HepG2 (cell line): ENCODE results near the gene SLC6A7. TPM values are rescaled to one million over a fixed set of nuclear protein-coding genes. Genes with fewer than 3 reads are reported as not detected.
A peak's percentile ranks its signal among the peaks of the same experiment; 100 is the strongest.

Experiments
- BCL6 ChIP-seq: IDR thresholded peaks from 2 replicates; pipeline ENCODE4 v1.6.1; 2016; ENCODE audit warnings: missing genetic modification reagents, missing compliant biosample characterization
- CHD2 ChIP-seq: IDR thresholded peaks from 2 replicates; pipeline ENCODE4 v1.6.1; 2011; ENCODE audit warnings: low read depth, low read length, improper control_type of control experiment
- DRAP1 ChIP-seq: IDR thresholded peaks from 2 replicates; pipeline ENCODE4 v1.6.1; 2016; ENCODE audit warnings: missing genetic modification reagents, missing compliant biosample characterization
- EED ChIP-seq: sonication (generic); formaldehyde crosslinking; IDR thresholded peaks from 2 replicates; pipeline ENCODE4 v1.5.0; 2020; ENCODE audit warnings: mild to moderate bottlenecking, missing genetic modification reagents
- ELF3 ChIP-seq: IDR thresholded peaks from 2 replicates; pipeline ENCODE4 v1.6.1; 2016; ENCODE audit warnings: missing genetic modification reagents, missing compliant biosample characterization
- ETV5 ChIP-seq: IDR thresholded peaks from 2 replicates; pipeline ENCODE4 v1.6.1; 2018; ENCODE audit warnings: missing biosample characterization, missing genetic modification reagents, inconsistent platforms, borderline replicate concordance
- FOXO1 ChIP-seq: sonication (generic); formaldehyde crosslinking; IDR thresholded peaks from 2 replicates; pipeline ENCODE4 v1.4.0; 2020; ENCODE audit warnings: missing genetic modification reagents
- FUBP1 ChIP-seq: sonication (generic); formaldehyde crosslinking; IDR thresholded peaks from 2 replicates; pipeline ENCODE4 v1.5.1; 2020; ENCODE audit warnings: missing genetic modification reagents, mild to moderate bottlenecking, borderline replicate concordance
- HINFP ChIP-seq: sonication (generic); formaldehyde crosslinking; IDR thresholded peaks from 2 replicates; pipeline ENCODE4 v1.4.0; 2020; ENCODE audit warnings: low read depth, mild to moderate bottlenecking, missing genetic modification reagents
- HMGA1 ChIP-seq: sonication (generic); formaldehyde crosslinking; conservative IDR thresholded peaks from 2 replicates; pipeline ENCODE4 v1.4.0; 2020; ENCODE audit warnings: missing genetic modification reagents
- IRF9 ChIP-seq: sonication (generic); formaldehyde crosslinking; IDR thresholded peaks from 2 replicates; pipeline ENCODE4 v1.8.0; 2022; ENCODE audit warnings: missing genetic modification reagents, mild to moderate bottlenecking, borderline replicate concordance
- NR2F6 ChIP-seq, 2 experiments: IDR thresholded peaks; 2 replicates each; pipeline ENCODE4 v1.6.1; 2016; ENCODE audit warnings: antibody characterized with exemption in 1 of 2, mild to moderate bottlenecking in 1 of 2
- NRL ChIP-seq: sonication (generic); formaldehyde crosslinking; IDR thresholded peaks from 2 replicates; pipeline ENCODE4 v1.5.0; 2020; ENCODE audit warnings: missing genetic modification reagents, mild to moderate bottlenecking, moderate library complexity, borderline replicate concordance
- RAD21 ChIP-seq: fragments of 450-650 bp; formaldehyde crosslinking; IDR thresholded peaks from 2 replicates; pipeline ENCODE4 v1.5.0; 2020; ENCODE audit warnings: mild to moderate bottlenecking
- RCOR2 ChIP-seq: IDR thresholded peaks from 2 replicates; pipeline ENCODE4 v1.6.1; 2016; ENCODE audit warnings: missing biosample characterization, missing genetic modification reagents
- TBP ChIP-seq: sonication (generic); formaldehyde crosslinking; IDR thresholded peaks from 2 replicates; pipeline ENCODE4 v1.5.0; 2020; ENCODE audit warnings: missing genetic modification reagents
- TBX3 ChIP-seq: fragments of 450-650 bp; IDR thresholded peaks from 2 replicates; pipeline ENCODE4 v1.6.1; 2017; ENCODE audit warnings: antibody characterized with exemption, mild to moderate bottlenecking, inconsistent platforms, borderline replicate concordance
- ZNF263 ChIP-seq: sonication (generic); formaldehyde crosslinking; IDR thresholded peaks from 2 replicates; pipeline ENCODE4 v1.4.0; 2020; ENCODE audit warnings: missing genetic modification reagents
- ZNF430 ChIP-seq: sonication (generic); formaldehyde crosslinking; IDR thresholded peaks from 2 replicates; pipeline ENCODE4 v1.9.0; 2021; ENCODE audit warnings: mild to moderate bottlenecking, missing genetic modification reagents
- ZNF503 ChIP-seq: sonication (generic); formaldehyde crosslinking; IDR thresholded peaks from 2 replicates; pipeline ENCODE4 v1.4.0; 2020; ENCODE audit warnings: missing genetic modification reagents
- ZNF605 ChIP-seq: sonication (generic); formaldehyde crosslinking; IDR thresholded peaks from 2 replicates; pipeline ENCODE4 v1.8.0; 2022; ENCODE audit warnings: mild to moderate bottlenecking, missing genetic modification reagents
- ZNF720 ChIP-seq: sonication (generic); formaldehyde crosslinking; IDR thresholded peaks from 2 replicates; pipeline ENCODE4 v1.4.0; 2020; ENCODE audit warnings: missing genetic modification reagents
- ZNF75D ChIP-seq: sonication (generic); formaldehyde crosslinking; IDR thresholded peaks from 2 replicates; pipeline ENCODE4 v1.8.1; 2023; ENCODE audit warnings: missing genetic modification reagents, mild to moderate bottlenecking, borderline replicate concordance
- ZNF784 ChIP-seq: sonication (generic); formaldehyde crosslinking; IDR thresholded peaks from 2 replicates; pipeline ENCODE4 v1.5.1; 2020; ENCODE audit warnings: missing genetic modification reagents, mild to moderate bottlenecking, borderline replicate concordance
- ZNF883 ChIP-seq: sonication (generic); formaldehyde crosslinking; IDR thresholded peaks from 2 replicates; pipeline ENCODE4 v1.5.1; 2020; ENCODE audit warnings: mild to moderate bottlenecking, missing genetic modification reagents; ENCODE audit errors: not compliant biosample characterization
- polyA plus RNA-seq, 8 experiments: library from polyadenylated mRNA; depleted of rRNA in 3 of 8; stranded (reverse) in 7 of 8; unstranded in 1 of 8; fragments of >200 nt; fragmentation: Illumina TruSeq in 4 of 8; extraction: Trizol in 4 of 8; gene quantifications; 2 replicates each; pipeline versions ENCODE4 v1.2.1 to v1.2.3, GENCODE V29; 2011 to 2016; ENCODE audit warnings: low read depth in 4 of 8, missing spikeins in 1 of 8, mixed read lengths in 1 of 8; ENCODE audit not compliant: insufficient read depth in 1 of 8
- total RNA-seq, 5 experiments: library from RNA; depleted of rRNA; stranded (reverse); fragments of >200 nt; fragmentation: Illumina TruSeq; extraction: Trizol; gene quantifications; 2 replicates each; pipeline ENCODE4 v1.2.3, GENCODE V29; 2016; ENCODE audit warnings: low read depth in 1 of 5

SLC6A7 gene
- total and polyA plus RNA-seq, 2 of the 13 experiments (the other 11 are each of a cell fraction or from before 2014, with no cell fraction given), result not detected

- TF ChIP-seq NR2F6 (IDR thresholded peaks at IDR 0.05) (peak; percentile 89), NR2F6 (CRISPR knock-in tag; IDR thresholded peaks at IDR 0.05) (peak; percentile 74), TBP (CRISPR knock-in tag) (no peak), ZNF430 (CRISPR knock-in tag) (no peak), EED (CRISPR knock-in tag) (no peak), TBX3 (no peak), ZNF883 (no peak), BCL6 (CRISPR knock-in tag) (peak; percentile 53; the same call in 1 of the 2 replicates), ETV5 (CRISPR knock-in tag) (no peak), CHD2 (no peak), FOXO1 (no peak), ZNF605 (no peak), ELF3 (CRISPR knock-in tag) (no peak), ZNF720 (no peak), ZNF75D (CRISPR knock-in tag) (no peak), DRAP1 (no peak), ZNF784 (CRISPR knock-in tag) (no peak), HMGA1 (no peak), ZNF263 (peak; percentile 72), HINFP (CRISPR knock-in tag) (no peak), FUBP1 (no peak), IRF9 (CRISPR knock-in tag) (no peak), NRL (no peak), RCOR2 (CRISPR knock-in tag) (no peak), ZNF503 (peak; percentile 23; the same call in 1 of the 2 replicates), RAD21 (CRISPR knock-in tag) (no peak)
Measured at GRCh38 chr5:150254774-150255173, 64.9 kb downstream of the SLC6A7 start (continued).
